ENCODE measurements around the gene KCNAB2. TPM values are rescaled to one million over a fixed set of nuclear protein-coding genes. Genes with fewer than 3 reads are reported as not detected.

KCNAB2 gene
- total RNA-seq, 1 donor from 2014 or later = 8.8 TPM

DNA sequence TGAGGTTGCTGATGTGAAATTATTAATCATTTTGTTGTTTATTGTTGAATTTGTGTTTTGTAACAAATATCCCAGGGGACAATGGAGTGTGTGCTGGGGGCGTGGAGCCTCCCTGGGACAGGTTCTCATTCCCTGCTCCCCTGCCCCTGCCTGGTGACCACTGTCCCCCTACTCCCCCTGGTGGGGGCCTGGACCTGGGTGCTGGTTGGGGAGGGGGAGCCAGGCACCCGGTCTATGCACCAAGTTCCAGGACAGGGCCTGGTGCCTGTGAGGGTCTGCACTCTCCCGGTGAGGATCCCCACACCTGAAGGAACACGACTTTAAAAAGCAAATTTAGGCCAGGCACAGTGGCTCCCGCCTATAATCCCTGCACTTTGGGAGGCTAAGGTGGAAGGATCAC lies 92.1 kb downstream of the KCNAB2 start:
- no peak for TF ChIP-seq POLR2AphosphoS5 (IDR thresholded peaks at IDR 0.05; ENCODE audit: insufficient read depth in 1 of 2, low read depth in 1 of 2)
- no peak for TF ChIP-seq POLR2A (IDR thresholded peaks at IDR 0.05)
- TF ChIP-seq, protein P1, sequence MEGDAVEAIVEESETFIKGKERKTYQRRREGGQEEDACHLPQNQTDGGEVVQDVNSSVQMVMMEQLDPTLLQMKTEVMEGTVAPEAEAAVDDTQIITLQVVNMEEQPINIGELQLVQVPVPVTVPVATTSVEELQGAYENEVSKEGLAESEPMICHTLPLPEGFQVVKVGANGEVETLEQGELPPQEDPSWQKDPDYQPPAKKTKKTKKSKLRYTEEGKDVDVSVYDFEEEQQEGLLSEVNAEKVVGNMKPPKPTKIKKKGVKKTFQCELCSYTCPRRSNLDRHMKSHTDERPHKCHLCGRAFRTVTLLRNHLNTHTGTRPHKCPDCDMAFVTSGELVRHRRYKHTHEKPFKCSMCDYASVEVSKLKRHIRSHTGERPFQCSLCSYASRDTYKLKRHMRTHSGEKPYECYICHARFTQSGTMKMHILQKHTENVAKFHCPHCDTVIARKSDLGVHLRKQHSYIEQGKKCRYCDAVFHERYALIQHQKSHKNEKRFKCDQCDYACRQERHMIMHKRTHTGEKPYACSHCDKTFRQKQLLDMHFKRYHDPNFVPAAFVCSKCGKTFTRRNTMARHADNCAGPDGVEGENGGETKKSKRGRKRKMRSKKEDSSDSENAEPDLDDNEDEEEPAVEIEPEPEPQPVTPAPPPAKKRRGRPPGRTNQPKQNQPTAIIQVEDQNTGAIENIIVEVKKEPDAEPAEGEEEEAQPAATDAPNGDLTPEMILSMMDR (IDR thresholded peaks at IDR 0.05) = no peak
- Histone ChIP-seq H3K36me3 (no peaks in the 10 kb centered on the region), H3K9me3 (no peaks in the 10 kb centered on the region), H3K27me3 (no peaks in the 10 kb centered on the region), H3K4me1 (no peaks in the 10 kb centered on the region), H3K27ac (no peak overlapping the region), H3K4me3 (no peak overlapping the region)
- intact Hi-C loops (cut with DNase I) = no loop called here
- DNase-seq (ENCODE audit: extremely low spot score in 2 of 2) = no peak

DNA sequence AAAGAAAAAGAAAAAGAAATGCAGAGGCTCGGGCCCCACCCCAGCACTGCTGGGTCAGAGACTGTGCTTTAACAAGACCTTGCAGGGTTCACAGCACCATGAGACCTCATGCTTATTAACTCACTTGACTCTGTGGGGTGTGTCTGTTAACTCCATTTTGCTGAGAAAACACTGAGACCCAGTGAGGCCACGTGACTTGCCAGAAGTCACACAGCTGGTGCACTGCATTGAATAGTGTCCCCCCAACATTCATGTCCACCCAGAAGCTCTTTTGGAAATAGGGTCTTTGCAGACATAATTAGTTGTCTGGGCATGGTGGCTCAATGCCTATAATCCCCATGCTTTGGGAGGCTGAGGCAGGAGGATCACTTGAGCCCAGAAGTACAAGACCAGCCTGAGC lies 94.7 kb downstream of the KCNAB2 start:
- DNase-seq (ENCODE audit: extremely low spot score in 2 of 2) = no peak
- no peak overlapping the region for H3K4me3 ChIP-seq
- intact Hi-C loops (cut with DNase I) = no loop called here
- no peak overlapping the region for H3K27ac ChIP-seq
- TF ChIP-seq, protein P1 (IDR thresholded peaks at IDR 0.05) = no peak
- no peaks in the 10 kb centered on the region for H3K9me3 ChIP-seq
- no peaks in the 10 kb centered on the region for H3K36me3 ChIP-seq
- H3K4me1 ChIP-seq = no peaks in the 10 kb centered on the region
- no peaks in the 10 kb centered on the region for H3K27me3 ChIP-seq

GRCh38 chr1:6141592-6141991 lies 95.9 kb downstream of the KCNAB2 start:
- intact Hi-C loops (cut with DNase I) = no loop called here
- H3K27ac ChIP-seq = no peak overlapping the region
- no peak for DNase-seq (ENCODE audit: extremely low spot score in 2 of 2)
- no peaks in the 10 kb centered on the region for H3K9me3 ChIP-seq
- H3K4me3 ChIP-seq = no peak overlapping the region
- TF ChIP-seq POLR2A (IDR thresholded peaks at IDR 0.05) (no peak), POLR2AphosphoS5 (IDR thresholded peaks at IDR 0.05; ENCODE audit: insufficient read depth in 1 of 2, low read depth in 1 of 2) (no peak)
- TF ChIP-seq, protein P1 (IDR thresholded peaks at IDR 0.05) = no peak
- H3K27me3 ChIP-seq = no peaks in the 10 kb centered on the region
- H3K36me3 ChIP-seq = no peaks in the 10 kb centered on the region
- no peaks in the 10 kb centered on the region for H3K4me1 ChIP-seq

- no peak overlapping the region for H3K27ac ChIP-seq
- no peak for DNase-seq (ENCODE audit: extremely low spot score in 2 of 2)
- H3K36me3 ChIP-seq = no peaks in the 10 kb centered on the region
- H3K4me3 ChIP-seq = no peak overlapping the region
- TF ChIP-seq POLR2AphosphoS5 (IDR thresholded peaks at IDR 0.05; ENCODE audit: insufficient read depth in 1 of 2, low read depth in 1 of 2) (no peak), POLR2A (IDR thresholded peaks at IDR 0.05) (no peak)
- H3K4me1 ChIP-seq = no peaks in the 10 kb centered on the region
- no peaks in the 10 kb centered on the region for H3K9me3 ChIP-seq
- intact Hi-C loops (cut with DNase I) = no loop called here
- no peaks in the 10 kb centered on the region for H3K27me3 ChIP-seq
These were observed 96.4 kb downstream of the KCNAB2 start for GRCh38 chr1:6142036-6142621.

GRCh38 chr1:6142734-6143133 lies 97.0 kb downstream of the KCNAB2 start:
- Histone ChIP-seq H3K27ac (no peak overlapping the region), H3K36me3 (no peaks in the 10 kb centered on the region), H3K9me3 (no peaks in the 10 kb centered on the region), H3K27me3 (no peaks in the 10 kb centered on the region), H3K4me3 (no peak overlapping the region), H3K4me1 (no peaks in the 10 kb centered on the region)
- no peak for TF ChIP-seq POLR2A (IDR thresholded peaks at IDR 0.05)
- TF ChIP-seq, protein P1 (IDR thresholded peaks at IDR 0.05) = no peak
- no peak for TF ChIP-seq POLR2AphosphoS5 (IDR thresholded peaks at IDR 0.05; ENCODE audit: insufficient read depth in 1 of 2, low read depth in 1 of 2)
- no peak for DNase-seq (ENCODE audit: extremely low spot score in 2 of 2)
- intact Hi-C loops (cut with DNase I) = no loop called here
